ENCODE results near the gene NRBF2. TPM values are rescaled to one million over a fixed set of nuclear protein-coding genes. Genes with fewer than 3 reads are reported as not detected.

The NRBF2 gene
- total and polyA plus RNA-seq, 12 donors, result 5.4 to 23.1 (median 13.9) TPM

DNA sequence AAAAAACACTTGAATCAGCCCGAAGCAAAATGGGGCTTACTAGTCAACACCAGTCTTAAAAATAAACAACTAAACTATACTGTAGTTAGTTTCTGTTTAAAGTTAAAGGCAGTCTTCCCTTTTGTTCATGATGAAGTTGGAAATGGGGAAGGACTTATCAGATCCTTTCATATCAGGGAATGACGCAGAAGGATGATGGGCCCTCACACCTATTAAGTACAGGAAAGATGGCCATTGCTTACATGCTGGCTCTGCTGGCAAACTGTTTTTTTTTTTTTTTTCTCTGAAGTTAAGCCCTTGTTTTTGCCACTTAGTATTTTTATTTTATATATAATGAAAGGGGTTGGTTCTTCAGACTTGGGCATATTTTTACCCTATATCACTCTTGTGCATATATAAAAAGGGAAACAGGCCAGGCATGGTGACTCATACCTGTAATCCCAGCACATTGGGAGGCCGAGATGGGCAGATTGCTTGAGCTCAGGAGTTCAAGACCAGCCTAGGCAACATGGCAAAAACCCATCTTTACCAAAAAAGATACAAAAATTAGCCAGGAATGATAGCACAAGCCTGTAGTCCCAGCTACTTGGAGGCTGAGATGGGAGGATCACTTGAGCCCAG is 16.6 kb upstream of the NRBF2 start:
- Histone ChIP-seq H3K27ac (peak overlapping the region in 1 of 5 donors; percentile 25), H3K4me3 (no peak overlapping the region), H3K36me3 (replicated peaks in 1 of 2) (no peaks in the 10 kb centered on the region), H3K27me3 (no peaks in the 10 kb centered on the region), H3K9me3 (replicated peaks in 1 of 3) (no peaks in the 10 kb centered on the region), H3K4me1 (replicated peaks in 1 of 2) (peaks cover 0 to 17% of the 10 kb centered on the region in 2 donors)
- WGBS, 4 donors, result 85 to 92% (median 88%) methylated on average over 3 of the region's 3 CpGs
- no peak for DNase-seq
- intact Hi-C loops (cut with DNase I), result no loop called here
- no peak for TF ChIP-seq CTCF (IDR thresholded peaks at IDR 0.05)
- TF ChIP-seq POLR2A (IDR thresholded peaks at IDR 0.05), result no peak

GRCh38 chr10:63119041-63119440 is 14.1 kb upstream of the NRBF2 start:
- no peak overlapping the region for H3K4me3 ChIP-seq
- H3K4me1 ChIP-seq (replicated peaks in 1 of 2), result peaks cover 0 to 14% of the 10 kb centered on the region in 2 donors
- TF ChIP-seq CTCF (IDR thresholded peaks at IDR 0.05) (no peak), POLR2A (IDR thresholded peaks at IDR 0.05) (no peak)
- H3K9me3 ChIP-seq (replicated peaks in 1 of 3), result no peaks in the 10 kb centered on the region
- H3K36me3 ChIP-seq (replicated peaks in 1 of 2), result no peaks in the 10 kb centered on the region
- intact Hi-C loops (cut with DNase I), result no loop called here
- no peak overlapping the region for H3K27ac ChIP-seq
- no peak for DNase-seq
- no peaks in the 10 kb centered on the region for H3K27me3 ChIP-seq

DNA sequence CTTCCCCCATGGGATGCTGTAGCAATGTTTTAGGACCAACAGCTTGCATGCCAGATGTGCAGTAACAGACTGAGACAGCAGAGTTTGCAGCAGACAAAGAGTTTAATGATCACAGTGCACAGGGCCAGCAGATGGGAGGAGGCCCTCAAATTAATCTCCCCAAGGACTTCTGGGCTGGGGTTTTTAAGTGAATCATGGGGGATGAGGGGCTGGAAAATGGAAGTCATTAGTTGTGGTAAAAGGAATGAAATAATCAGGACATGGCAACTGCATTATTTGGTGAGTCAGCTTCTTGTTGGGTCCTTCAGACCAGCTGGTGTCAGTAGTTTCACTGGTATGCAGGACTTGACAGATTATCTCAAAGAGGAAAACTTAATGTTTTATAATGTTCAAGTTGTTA is 12.6 kb upstream of the NRBF2 start:
- H3K4me1 ChIP-seq (replicated peaks in 1 of 2), result peaks cover 0 to 4% of the 10 kb centered on the region in 2 donors
- H3K9me3 ChIP-seq (replicated peaks in 1 of 3), result no peaks in the 10 kb centered on the region
- peak in 1 of 7 donors; percentile 15 for DNase-seq
- intact Hi-C loops (cut with DNase I), result no loop called here
- no peak overlapping the region for H3K27ac ChIP-seq
- no peak overlapping the region for H3K4me3 ChIP-seq
- no peak for TF ChIP-seq POLR2A (IDR thresholded peaks at IDR 0.05)
- no peak for TF ChIP-seq CTCF (IDR thresholded peaks at IDR 0.05)
- no peaks in the 10 kb centered on the region for H3K27me3 ChIP-seq
- no peaks in the 10 kb centered on the region for H3K36me3 ChIP-seq (replicated peaks in 1 of 2)

DNA sequence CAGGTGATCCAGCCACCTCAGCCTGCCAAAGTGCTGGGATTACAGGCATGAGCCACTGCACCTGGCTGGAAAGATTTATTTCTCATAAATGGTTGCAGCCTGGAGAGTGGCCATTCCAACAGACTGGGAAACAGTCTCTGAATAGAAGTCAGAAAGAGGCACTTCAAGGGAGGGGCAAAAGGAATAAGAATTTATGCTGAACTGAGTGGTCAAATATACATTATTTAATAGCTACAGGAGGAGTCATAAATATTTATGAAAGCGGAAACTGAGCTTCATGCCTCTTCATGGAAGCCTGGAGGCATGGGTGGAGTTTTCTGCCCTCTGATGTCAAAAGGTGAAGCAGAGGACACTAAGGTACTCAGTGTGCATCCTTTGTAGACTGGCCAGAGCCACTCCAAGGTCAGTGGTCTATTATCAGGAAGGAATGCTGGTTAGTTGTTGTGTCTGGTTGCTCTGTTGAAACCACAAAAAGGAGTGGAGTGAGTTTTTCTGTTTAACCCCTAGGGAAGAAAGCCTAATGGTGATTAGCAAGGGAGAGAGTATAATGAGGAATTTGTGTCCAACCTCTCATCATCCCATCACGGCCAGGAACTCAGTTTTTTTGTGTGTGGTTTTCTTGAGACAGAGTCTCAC is 9.3 kb upstream of the NRBF2 start:
- DNase-seq, result no peak
- Histone ChIP-seq H3K27ac (no peak overlapping the region), H3K9me3 (replicated peaks in 1 of 3) (no peaks in the 10 kb centered on the region), H3K4me3 (no peak overlapping the region), H3K36me3 (replicated peaks in 1 of 2) (no peaks in the 10 kb centered on the region), H3K4me1 (replicated peaks in 1 of 2) (no peaks in the 10 kb centered on the region), H3K27me3 (no peaks in the 10 kb centered on the region)
- TF ChIP-seq CTCF (IDR thresholded peaks at IDR 0.05), result no peak
- no peak for TF ChIP-seq POLR2A (IDR thresholded peaks at IDR 0.05)
- whole genome bisulfite sequencing, 4 donors, result 68 to 86% (median 76%) methylated on average over 2 of the region's 2 CpGs
- intact Hi-C loops (cut with DNase I), result no loop called here
